Choroid plexus epithelial cell (primary cell): ENCODE data around the gene COX4I1.
A peak's percentile ranks its signal among the peaks of the same experiment; 100 is the strongest.
"Not testable (repeated sequence)": the region's sequence is repeated elsewhere in the genome, so short reads cannot be mapped to it uniquely, and the experiment has no call there.

Experiments used
- DNase-seq: peaks from one replicate; pipeline ENCODE4 v3.0.0-alpha.2; 2010; ENCODE audit warnings: low read depth
- H3K4me3 ChIP-seq: 2 replicates; pipeline ENCODE4 v1.5.1; 2011; ENCODE audit warnings: low read depth, mild to moderate bottlenecking, control low read depth, low read length, moderate library complexity
- CTCF ChIP-seq: conservative IDR thresholded peaks from 2 replicates; pipeline ENCODE4 v1.5.1; 2011; ENCODE audit warnings: low read depth, mild to moderate bottlenecking, control low read depth, inconsistent platforms, low read length, moderate library complexity

COX4I1 gene

DNA sequence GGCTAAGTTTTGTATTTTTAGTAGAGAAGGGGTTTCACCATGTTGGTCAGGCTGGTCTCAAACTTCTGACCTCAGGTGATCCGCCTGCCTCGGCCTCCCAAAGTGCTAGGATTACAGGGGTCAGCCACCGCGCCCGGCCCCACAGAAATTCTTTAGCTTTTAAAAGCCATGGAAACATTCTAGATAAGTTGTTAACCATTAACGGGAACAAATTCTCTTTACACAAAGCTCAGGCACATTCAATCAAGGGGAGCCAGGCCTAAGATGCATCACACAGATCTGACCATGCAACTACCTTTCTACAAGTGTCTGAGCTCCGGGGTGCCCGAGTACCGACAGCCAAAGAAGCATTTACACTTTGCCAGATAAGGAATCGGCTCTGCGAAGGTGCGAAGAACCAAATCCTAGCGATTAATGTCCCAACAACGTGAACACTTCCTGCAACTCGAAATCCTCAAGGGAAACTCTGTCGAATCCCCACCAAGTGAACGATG is 1.2 kb upstream of the COX4I1 start:
- DNase-seq: no peak
- no peak for TF ChIP-seq CTCF
- peak overlapping the region; percentile 94 for H3K4me3 ChIP-seq

DNA sequence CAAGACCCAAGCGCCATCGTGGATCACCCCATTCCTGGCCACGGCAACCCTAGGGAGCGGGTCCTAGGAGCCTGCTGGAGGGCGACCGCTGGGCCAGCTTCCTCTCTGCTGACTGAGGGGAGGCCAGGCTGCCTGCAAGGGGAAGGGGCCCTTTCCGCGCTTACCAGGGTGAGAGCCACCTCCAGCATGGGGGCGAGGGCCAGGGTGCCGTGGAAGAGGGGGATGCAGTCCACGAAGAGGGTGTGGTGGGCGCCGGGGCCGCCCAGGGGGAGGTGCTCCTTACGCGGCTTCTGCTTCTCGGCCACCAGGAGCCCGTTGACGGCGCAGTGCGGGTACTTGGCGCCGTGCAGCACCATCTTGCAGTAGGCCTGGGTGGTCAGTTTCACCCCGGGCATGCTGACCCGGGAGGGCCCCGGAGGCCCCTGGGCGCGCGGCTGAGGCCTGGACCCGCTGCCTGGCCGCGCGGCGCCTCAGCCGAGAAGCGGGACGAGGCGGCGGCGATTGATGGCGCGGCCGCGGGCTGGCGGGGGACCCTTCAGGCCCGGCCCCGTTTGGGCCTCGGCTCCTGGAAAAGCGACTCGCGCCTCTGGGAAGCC is 496 bp upstream of the COX4I1 start:
- no peak for DNase-seq
- peak overlapping the region; percentile 94 for H3K4me3 ChIP-seq

GRCh38 chr16:85800321-85800669 is 800 bp downstream of the COX4I1 start:
- no peak for TF ChIP-seq CTCF
- no peak for DNase-seq
- H3K4me3 ChIP-seq: peak overlapping the region; percentile 94

More for the DNA sequence above, 496 bp upstream of the COX4I1 start:
- no peak for TF ChIP-seq CTCF

- TF ChIP-seq CTCF: no peak
- DNase-seq: no peak
- H3K4me3 ChIP-seq: no peak overlapping the region
Measured at GRCh38 chr16:85803570-85803969, 4.1 kb downstream of the COX4I1 start.

DNA sequence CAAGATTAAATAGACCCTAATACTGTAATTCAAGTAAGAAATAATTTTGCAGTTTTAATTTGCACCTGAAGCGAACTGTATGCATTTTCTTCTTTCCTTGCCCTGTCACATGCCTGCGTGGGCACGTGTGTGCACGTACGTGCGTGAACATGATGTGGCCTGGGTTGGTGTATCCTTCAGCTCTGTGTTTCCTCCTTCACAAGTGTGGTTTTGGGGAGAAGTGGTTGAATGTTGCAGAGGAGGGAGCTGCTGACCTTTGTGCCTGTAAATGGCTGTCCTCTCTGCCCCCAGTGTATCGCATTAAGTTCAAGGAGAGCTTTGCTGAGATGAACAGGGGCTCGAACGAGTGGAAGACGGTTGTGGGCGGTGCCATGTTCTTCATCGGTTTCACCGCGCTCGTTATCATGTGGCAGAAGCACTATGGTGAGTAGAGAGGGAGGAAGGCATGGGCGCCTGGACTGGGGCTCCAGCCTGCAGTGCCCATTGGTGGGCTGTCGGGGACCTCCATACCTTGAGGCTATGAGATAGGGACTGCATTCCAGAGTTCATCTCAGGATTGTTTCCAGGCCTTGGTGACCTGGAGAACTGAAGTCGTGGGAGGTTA is 6.0 kb downstream of the COX4I1 start:
- no peak for DNase-seq
- no peak overlapping the region for H3K4me3 ChIP-seq
- no peak for TF ChIP-seq CTCF

- DNase-seq: no peak
- no peak overlapping the region for H3K4me3 ChIP-seq
- no peak for TF ChIP-seq CTCF
Measured at GRCh38 chr16:85806539-85806938, 7.0 kb downstream of the COX4I1 start.

DNA sequence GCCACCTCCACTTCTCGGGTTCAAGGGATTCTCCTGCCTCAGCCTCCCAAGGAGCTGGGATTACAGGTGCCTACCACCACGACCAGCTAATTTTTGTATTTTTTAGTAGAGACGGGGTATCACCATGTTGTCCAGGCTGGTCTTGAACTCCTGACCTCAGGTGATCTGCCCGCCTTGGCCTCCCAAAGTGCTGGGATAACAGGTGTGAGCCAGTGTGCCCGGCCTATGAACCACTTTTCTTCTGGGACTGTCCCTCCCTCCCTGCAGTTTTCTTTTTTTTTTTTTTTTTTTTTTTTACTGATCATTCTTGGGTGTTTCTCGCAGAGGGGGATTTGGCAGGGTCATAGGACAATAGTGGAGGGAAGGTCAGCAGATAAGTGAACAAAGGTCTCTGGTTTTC is 7.8 kb downstream of the COX4I1 start:
- H3K4me3 ChIP-seq, DNase-seq: not testable (repeated sequence)

- DNase-seq, H3K4me3 ChIP-seq: not testable (repeated sequence)
Measured at GRCh38 chr16:85808104-85808503, 8.6 kb downstream of the COX4I1 start.
